ENCODE data around the gene RAC3.

RAC3 gene

GRCh38 chr17:82078433-82078832, 47.0 kb downstream of the RAC3 start:
- DNase-seq: no peak

DNA sequence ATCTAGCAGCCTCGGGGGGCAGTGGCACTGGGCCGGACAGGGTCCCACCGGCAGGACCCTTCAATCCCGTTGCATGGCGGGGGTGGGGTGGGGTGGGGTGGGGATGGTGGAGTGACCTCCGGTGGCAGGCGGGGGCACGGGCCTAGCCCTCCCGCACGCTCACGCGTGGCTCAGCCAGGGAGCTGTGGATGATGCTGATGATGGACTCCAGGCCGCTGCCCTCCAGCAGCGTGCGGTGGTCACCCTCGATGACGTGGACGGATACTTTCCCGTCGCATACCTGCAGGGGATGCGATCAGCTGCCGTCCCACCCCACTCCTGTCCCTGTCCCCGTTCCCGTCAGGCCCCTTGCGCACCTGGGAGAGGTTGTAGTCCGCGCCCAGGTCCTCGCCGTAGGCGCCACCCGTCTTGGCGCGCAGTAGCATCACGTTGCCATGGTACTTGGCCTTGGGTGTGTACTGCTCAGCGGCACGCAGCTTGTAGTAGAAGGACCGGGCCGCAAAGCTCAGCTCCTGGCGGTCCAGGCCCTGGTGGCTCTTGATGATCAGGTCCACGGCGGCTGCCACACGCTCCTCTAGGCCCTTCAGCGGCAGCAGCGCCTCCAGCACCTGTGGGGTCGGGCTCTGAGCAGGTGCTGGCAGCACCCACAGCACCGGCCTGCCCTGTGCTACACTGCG, 47.7 kb downstream of the RAC3 start:
- DNase-seq: no peak

DNA sequence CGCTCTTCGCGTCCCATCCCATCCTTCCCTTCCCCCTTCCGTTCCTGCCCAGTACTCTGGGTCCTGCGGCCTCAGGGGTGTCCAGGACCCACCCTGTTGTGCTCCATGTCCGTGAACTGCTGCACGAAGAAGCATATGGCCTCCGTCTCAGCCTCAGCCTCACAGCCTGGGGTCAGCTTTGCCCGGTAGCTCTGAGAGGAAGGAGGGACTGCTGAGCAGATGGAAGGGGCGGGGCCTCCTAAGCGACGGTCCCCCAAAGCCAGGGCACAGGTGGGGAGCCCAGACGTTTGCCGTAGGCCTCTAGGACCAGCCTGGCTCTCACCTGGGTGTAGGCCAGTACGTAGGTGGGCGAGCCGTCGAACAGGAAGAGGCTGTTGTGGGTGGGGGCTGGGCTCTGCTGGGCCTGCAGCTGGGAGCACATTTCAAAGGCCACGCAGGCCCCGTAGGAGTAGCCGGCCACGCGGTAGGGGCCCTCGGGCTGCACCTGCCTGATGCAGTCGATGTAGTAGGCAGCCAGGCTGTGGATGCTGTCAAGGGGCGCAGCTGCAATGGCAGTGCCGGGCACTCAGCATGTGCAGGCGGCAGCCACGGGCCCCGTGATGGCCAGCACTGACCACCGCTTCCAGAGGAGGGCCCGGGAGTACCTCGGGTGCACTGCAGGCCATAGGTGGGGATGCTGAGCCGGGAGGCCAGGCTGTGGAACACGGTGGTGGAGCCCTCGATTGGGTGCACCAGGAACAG, 48.7 kb downstream of the RAC3 start:
- DNase-seq: no peak

GRCh38 chr17:82080789-82081464, 49.4 kb downstream of the RAC3 start:
- no peak for DNase-seq

- no peak for DNase-seq
These were observed 50.1 kb downstream of the RAC3 start for GRCh38 chr17:82081546-82081945.

DNA sequence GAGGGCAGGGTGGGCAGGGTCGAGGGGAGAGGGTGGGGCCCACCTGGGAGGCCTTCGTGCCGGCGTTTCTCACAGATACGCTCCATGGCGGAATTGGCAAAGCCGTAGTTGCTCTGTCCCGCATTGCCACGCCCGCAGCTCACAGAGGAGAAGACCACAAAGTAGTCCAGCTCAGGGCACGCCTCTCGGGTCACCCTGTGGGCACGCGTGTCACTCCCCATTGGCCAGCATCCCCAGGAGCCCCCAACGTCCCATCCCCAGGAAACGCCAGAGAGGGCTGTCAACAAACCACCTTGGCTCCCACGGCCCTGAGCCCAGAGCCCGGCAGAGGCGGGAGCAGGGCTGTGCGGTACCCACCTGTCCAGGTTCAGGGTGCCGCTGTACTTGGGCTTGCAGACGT, 50.5 kb downstream of the RAC3 start:
- DNase-seq: no peak

GRCh38 chr17:82082456-82082855, 51.0 kb downstream of the RAC3 start:
- no peak for DNase-seq

GRCh38 chr17:82083009-82083408, 51.5 kb downstream of the RAC3 start:
- DNase-seq: no peak
